Ishikawa (cell line): ENCODE measurements around the gene LILRB2.

Experiments used
- CEBPB ChIP-seq: IDR thresholded peaks from 2 replicates; pipeline ENCODE4 v1.6.1; 2012
- CREB1 ChIP-seq: IDR thresholded peaks from 2 replicates; pipeline ENCODE4 v1.6.1; 2012; ENCODE audit warnings: low read depth
- EGR1 ChIP-seq: IDR thresholded peaks from 2 replicates; pipeline ENCODE4 v1.6.1; 2012
- EP300 ChIP-seq: IDR thresholded peaks from 2 replicates; pipeline ENCODE4 v1.6.1; 2012; ENCODE audit warnings: borderline replicate concordance
- FOXM1 ChIP-seq: IDR thresholded peaks from 2 replicates; pipeline ENCODE4 v1.6.1; 2012; ENCODE audit warnings: low read depth, borderline replicate concordance
- MAX ChIP-seq: IDR thresholded peaks from 2 replicates; pipeline ENCODE4 v1.6.1; 2012
- NFIC ChIP-seq: IDR thresholded peaks from 2 replicates; pipeline ENCODE4 v1.6.1; 2012
- RAD21 ChIP-seq: IDR thresholded peaks from 2 replicates; pipeline ENCODE4 v1.6.1; 2012; ENCODE audit warnings: low read depth
- REST ChIP-seq: IDR thresholded peaks from 2 replicates; pipeline ENCODE4 v1.6.1; 2012; ENCODE audit warnings: low read depth, mild to moderate bottlenecking
- TAF1 ChIP-seq: IDR thresholded peaks from 2 replicates; pipeline ENCODE4 v1.6.1; 2012; ENCODE audit warnings: low read depth, mild to moderate bottlenecking
- TCF12 ChIP-seq: IDR thresholded peaks from 2 replicates; pipeline ENCODE4 v1.6.1; 2012; ENCODE audit warnings: low read depth
- TEAD4 ChIP-seq: IDR thresholded peaks from 2 replicates; pipeline ENCODE4 v1.6.1; 2012
- USF1 ChIP-seq: IDR thresholded peaks from 2 replicates; pipeline ENCODE4 v1.6.1; 2012
- YY1 ChIP-seq: IDR thresholded peaks from 2 replicates; pipeline ENCODE4 v1.6.1; 2012; ENCODE audit warnings: low read depth
- ZBTB7A ChIP-seq: IDR thresholded peaks from 2 replicates; pipeline ENCODE4 v1.6.1; 2012; ENCODE audit warnings: low read depth

Gene LILRB2

GRCh38 chr19:54317965-54318240 lies 37.0 kb upstream of the LILRB2 start:
- TF ChIP-seq NFIC (no peak), CEBPB (no peak), RAD21 (no peak), MAX (no peak), TEAD4 (no peak), REST (no peak), TAF1 (no peak), YY1 (no peak), EP300 (no peak), FOXM1 (no peak), USF1 (no peak)

- no peak for TF ChIP-seq CEBPB
- TF ChIP-seq EP300, result no peak
- TF ChIP-seq TCF12, result no peak
- no peak for TF ChIP-seq TAF1
- TF ChIP-seq YY1, result no peak
- no peak for TF ChIP-seq EGR1
- TF ChIP-seq ZBTB7A, result no peak
- no peak for TF ChIP-seq USF1
- TF ChIP-seq CREB1, result no peak
- no peak for TF ChIP-seq NFIC
- no peak for TF ChIP-seq REST
- TF ChIP-seq MAX, result no peak
- no peak for TF ChIP-seq TEAD4
- TF ChIP-seq RAD21, result no peak
- TF ChIP-seq FOXM1, result no peak
These were observed 36.4 kb upstream of the LILRB2 start for GRCh38 chr19:54317108-54317964.

- no peak for TF ChIP-seq TAF1
- no peak for TF ChIP-seq EGR1
- TF ChIP-seq ZBTB7A, result no peak
- no peak for TF ChIP-seq CREB1
- no peak for TF ChIP-seq FOXM1
- no peak for TF ChIP-seq CEBPB
- no peak for TF ChIP-seq TCF12
- no peak for TF ChIP-seq USF1
- TF ChIP-seq NFIC, result no peak
- no peak for TF ChIP-seq YY1
- no peak for TF ChIP-seq REST
- no peak for TF ChIP-seq EP300
- TF ChIP-seq TEAD4, result no peak
- no peak for TF ChIP-seq RAD21
- TF ChIP-seq MAX, result no peak
These were observed 35.8 kb upstream of the LILRB2 start for GRCh38 chr19:54316746-54317107.

- TF ChIP-seq TCF12 (no peak), REST (no peak), EGR1 (no peak), EP300 (no peak), MAX (no peak), USF1 (no peak), CREB1 (no peak), TAF1 (no peak), FOXM1 (no peak), CEBPB (no peak), RAD21 (no peak), NFIC (no peak), TEAD4 (no peak)
These were observed 35.0 kb upstream of the LILRB2 start for GRCh38 chr19:54315956-54316355.
